ENCODE measurements around the gene PKNOX2.

Gene PKNOX2

DNA sequence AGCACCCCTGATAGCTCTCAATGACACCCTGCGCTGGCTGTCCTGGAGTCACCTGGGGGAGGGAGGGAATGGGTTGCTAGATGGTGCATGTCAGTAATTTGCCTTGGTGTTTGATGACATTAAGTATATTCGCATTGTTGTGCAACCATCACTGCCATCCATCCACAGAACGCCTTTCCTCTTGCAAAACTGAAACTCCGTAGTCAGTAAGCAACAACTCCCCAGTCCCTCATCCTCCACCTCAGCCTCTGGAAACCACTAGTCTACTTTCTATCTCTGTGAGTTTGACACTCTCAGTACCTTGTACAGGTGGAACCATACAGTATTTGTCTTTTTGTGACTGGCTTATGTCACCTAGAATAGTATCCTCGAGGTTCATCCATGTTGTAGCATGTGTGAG lies 62.6 kb downstream of the PKNOX2 start:
- Histone ChIP-seq H3K27me3 (ENCODE audit: low read depth, low read length) (peaks cover 33% of the 10 kb centered on the region), H4K20me1 (ENCODE audit: insufficient read depth, low read length) (no peaks in the 10 kb centered on the region), H3K4me2 (ENCODE audit: low read length) (no peak overlapping the region), H3K9me3 (ENCODE audit: insufficient read depth, low read length) (no peaks in the 10 kb centered on the region), H3K4me3 (ENCODE audit: low read length) (no peak overlapping the region), H3K79me2 (ENCODE audit: low read length) (no peaks in the 10 kb centered on the region), H3K27ac (ENCODE audit: low read length) (no peak overlapping the region), H2AFZ (ENCODE audit: low read depth, low read length) (no peak overlapping the region), H3K36me3 (replicated peaks; ENCODE audit: low read depth, low read length) (no peaks in the 10 kb centered on the region), H3K4me1 (ENCODE audit: low read length) (no peaks in the 10 kb centered on the region), H3K9ac (ENCODE audit: low read length) (no peak overlapping the region)
- no peak for TF ChIP-seq EZH2phosphoT487 (IDR thresholded peaks at IDR 0.05; ENCODE audit: low read depth)
- TF ChIP-seq, protein P1, sequence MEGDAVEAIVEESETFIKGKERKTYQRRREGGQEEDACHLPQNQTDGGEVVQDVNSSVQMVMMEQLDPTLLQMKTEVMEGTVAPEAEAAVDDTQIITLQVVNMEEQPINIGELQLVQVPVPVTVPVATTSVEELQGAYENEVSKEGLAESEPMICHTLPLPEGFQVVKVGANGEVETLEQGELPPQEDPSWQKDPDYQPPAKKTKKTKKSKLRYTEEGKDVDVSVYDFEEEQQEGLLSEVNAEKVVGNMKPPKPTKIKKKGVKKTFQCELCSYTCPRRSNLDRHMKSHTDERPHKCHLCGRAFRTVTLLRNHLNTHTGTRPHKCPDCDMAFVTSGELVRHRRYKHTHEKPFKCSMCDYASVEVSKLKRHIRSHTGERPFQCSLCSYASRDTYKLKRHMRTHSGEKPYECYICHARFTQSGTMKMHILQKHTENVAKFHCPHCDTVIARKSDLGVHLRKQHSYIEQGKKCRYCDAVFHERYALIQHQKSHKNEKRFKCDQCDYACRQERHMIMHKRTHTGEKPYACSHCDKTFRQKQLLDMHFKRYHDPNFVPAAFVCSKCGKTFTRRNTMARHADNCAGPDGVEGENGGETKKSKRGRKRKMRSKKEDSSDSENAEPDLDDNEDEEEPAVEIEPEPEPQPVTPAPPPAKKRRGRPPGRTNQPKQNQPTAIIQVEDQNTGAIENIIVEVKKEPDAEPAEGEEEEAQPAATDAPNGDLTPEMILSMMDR (IDR thresholded peaks at IDR 0.05; ENCODE audit: low read depth, low read length) = no peak

DNA sequence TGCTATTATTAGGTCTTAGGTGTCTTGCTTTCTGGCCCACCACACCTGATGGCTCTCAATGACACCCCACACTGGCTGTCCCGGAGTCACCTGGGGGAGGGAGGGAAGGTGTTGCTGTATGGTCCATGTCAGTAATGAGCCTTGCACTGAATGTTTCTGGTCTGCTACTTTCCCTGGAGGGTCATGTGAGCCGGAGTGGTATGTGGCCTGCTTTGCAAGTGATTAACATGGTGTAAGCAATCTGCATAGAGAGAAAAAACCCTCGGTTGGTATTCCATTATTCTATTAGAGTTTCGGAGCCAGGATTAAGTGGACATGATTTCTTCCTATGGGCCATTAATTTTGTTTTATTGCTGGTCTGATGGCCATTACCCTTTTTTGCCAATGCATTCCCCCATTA lies 63.9 kb downstream of the PKNOX2 start:
- Histone ChIP-seq H4K20me1 (ENCODE audit: insufficient read depth, low read length) (no peaks in the 10 kb centered on the region), H3K4me2 (ENCODE audit: low read length) (no peak overlapping the region), H3K36me3 (replicated peaks; ENCODE audit: low read depth, low read length) (no peaks in the 10 kb centered on the region), H3K4me3 (ENCODE audit: low read length) (no peak overlapping the region), H3K9ac (ENCODE audit: low read length) (no peak overlapping the region), H3K9me3 (ENCODE audit: insufficient read depth, low read length) (no peaks in the 10 kb centered on the region), H2AFZ (ENCODE audit: low read depth, low read length) (no peak overlapping the region), H3K79me2 (ENCODE audit: low read length) (no peaks in the 10 kb centered on the region), H3K27ac (ENCODE audit: low read length) (no peak overlapping the region), H3K27me3 (ENCODE audit: low read depth, low read length) (peaks cover 42% of the 10 kb centered on the region), H3K4me1 (ENCODE audit: low read length) (no peaks in the 10 kb centered on the region)
- TF ChIP-seq, protein P1 (IDR thresholded peaks at IDR 0.05; ENCODE audit: low read depth, low read length) = no peak
- no peak for TF ChIP-seq EZH2phosphoT487 (IDR thresholded peaks at IDR 0.05; ENCODE audit: low read depth)

DNA sequence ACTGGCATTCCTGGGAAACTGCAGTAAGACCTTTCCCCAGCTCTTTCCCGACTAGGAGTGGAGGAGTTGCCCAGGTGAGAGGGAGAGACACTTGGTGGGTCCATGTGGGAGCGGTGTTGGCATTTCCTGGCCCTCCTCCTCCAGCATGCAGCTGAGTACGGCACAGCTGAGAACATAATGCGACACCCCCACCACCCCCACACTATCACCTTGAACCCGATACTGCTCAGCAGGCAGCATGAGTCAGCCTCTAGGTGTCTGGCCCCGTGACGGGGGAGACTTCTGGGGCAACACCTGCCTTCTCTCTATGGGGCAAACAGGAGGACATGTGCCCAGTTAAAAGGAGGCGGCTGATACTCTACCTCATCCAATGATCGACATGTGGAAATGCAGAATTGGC lies 64.4 kb downstream of the PKNOX2 start:
- no peak for TF ChIP-seq EZH2phosphoT487 (IDR thresholded peaks at IDR 0.05; ENCODE audit: low read depth)
- TF ChIP-seq, protein P1 (IDR thresholded peaks at IDR 0.05; ENCODE audit: low read depth, low read length) = no peak
- H2AFZ ChIP-seq (ENCODE audit: low read depth, low read length) = no peak overlapping the region
- H3K79me2 ChIP-seq (ENCODE audit: low read length) = no peaks in the 10 kb centered on the region
- H3K4me3 ChIP-seq (ENCODE audit: low read length) = no peak overlapping the region
- H3K27me3 ChIP-seq (ENCODE audit: low read depth, low read length) = peaks cover 48% of the 10 kb centered on the region
- H3K36me3 ChIP-seq (replicated peaks; ENCODE audit: low read depth, low read length) = no peaks in the 10 kb centered on the region
- no peaks in the 10 kb centered on the region for H3K9me3 ChIP-seq (ENCODE audit: insufficient read depth, low read length)
- H3K9ac ChIP-seq (ENCODE audit: low read length) = no peak overlapping the region
- no peaks in the 10 kb centered on the region for H4K20me1 ChIP-seq (ENCODE audit: insufficient read depth, low read length)
- H3K4me1 ChIP-seq (ENCODE audit: low read length) = no peaks in the 10 kb centered on the region
- no peak overlapping the region for H3K4me2 ChIP-seq (ENCODE audit: low read length)
- no peak overlapping the region for H3K27ac ChIP-seq (ENCODE audit: low read length)

DNA sequence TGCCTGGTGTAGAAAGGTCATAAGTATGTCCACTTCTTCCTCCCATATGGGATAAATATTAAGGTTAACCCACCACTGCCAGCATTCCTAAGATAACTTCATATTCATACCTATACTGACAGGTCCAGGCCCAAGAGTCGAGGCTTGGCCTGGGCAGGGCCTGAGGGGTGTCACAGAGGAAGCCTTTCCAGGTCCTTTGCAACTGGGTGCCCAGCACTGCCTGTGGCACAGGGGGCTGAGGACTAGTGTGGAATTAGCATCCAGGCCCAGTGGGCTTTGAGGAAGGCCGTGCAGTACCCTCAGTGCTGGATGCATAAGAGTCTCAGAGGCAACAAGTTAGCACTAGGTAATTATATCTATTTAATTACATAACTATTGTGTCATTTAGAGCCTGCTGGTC lies 65.4 kb downstream of the PKNOX2 start:
- no peak overlapping the region for H3K27ac ChIP-seq (ENCODE audit: low read length)
- no peak overlapping the region for H3K4me3 ChIP-seq (ENCODE audit: low read length)
- TF ChIP-seq, protein P1 (IDR thresholded peaks at IDR 0.05; ENCODE audit: low read depth, low read length) = no peak
- TF ChIP-seq EZH2phosphoT487 (IDR thresholded peaks at IDR 0.05; ENCODE audit: low read depth) = no peak
- no peak overlapping the region for H3K4me2 ChIP-seq (ENCODE audit: low read length)
- H4K20me1 ChIP-seq (ENCODE audit: insufficient read depth, low read length) = no peaks in the 10 kb centered on the region
- no peaks in the 10 kb centered on the region for H3K36me3 ChIP-seq (replicated peaks; ENCODE audit: low read depth, low read length)
- peaks cover 50% of the 10 kb centered on the region for H3K27me3 ChIP-seq (ENCODE audit: low read depth, low read length)
- no peak overlapping the region for H2AFZ ChIP-seq (ENCODE audit: low read depth, low read length)
- H3K9ac ChIP-seq (ENCODE audit: low read length) = no peak overlapping the region
- H3K4me1 ChIP-seq (ENCODE audit: low read length) = no peaks in the 10 kb centered on the region
- no peaks in the 10 kb centered on the region for H3K79me2 ChIP-seq (ENCODE audit: low read length)
- H3K9me3 ChIP-seq (ENCODE audit: insufficient read depth, low read length) = no peaks in the 10 kb centered on the region
